Upper lobe of right lung (tissue), 1 donor: Measurements from ENCODE around the gene PEX14. TPM values are rescaled to one million over a fixed set of nuclear protein-coding genes. Genes with fewer than 3 reads are reported as not detected.
"Not testable (repeated sequence)": the region's sequence is repeated elsewhere in the genome, so short reads cannot be mapped to it uniquely, and the experiment has no call there.

Experiments
- ATAC-seq: fragments of 200-7000 bp; cut with Tn5 transposase; one replicate; pipeline ENCODE4 v1.9.1; 2020; ENCODE audit warnings: mild to moderate bottlenecking, moderate library complexity
- DNase-seq: peaks from one replicate; pipeline ENCODE4 v3.0.0-alpha.2; 2020
- H3K27ac ChIP-seq: fragments of 200-600 bp; one replicate; pipeline ENCODE4 v1.8.0; 2022
- H3K27me3 ChIP-seq: fragments of 200-600 bp; one replicate; pipeline ENCODE4 v1.8.0; 2022; ENCODE audit warnings: mild to moderate bottlenecking
- H3K36me3 ChIP-seq: fragments of 200-600 bp; one replicate; pipeline ENCODE4 v1.8.0; 2022
- H3K4me1 ChIP-seq: fragments of 200-600 bp; one replicate; pipeline ENCODE4 v1.8.0; 2022
- H3K4me3 ChIP-seq: fragments of 200-600 bp; one replicate; pipeline ENCODE4 v1.8.0; 2022; ENCODE audit warnings: mild to moderate bottlenecking
- H3K9me3 ChIP-seq: fragments of 200-600 bp; one replicate; pipeline ENCODE4 v1.8.0; 2022
- CTCF ChIP-seq: fragments of 200-600 bp; IDR thresholded peaks from one replicate; pipeline ENCODE4 v1.8.0; 2022; ENCODE audit warnings: antibody characterized with exemption
- intact Hi-C: fragments of 100-400 bp; cut with DNase I; formaldehyde crosslinking; loops from one replicate; pipeline ENCODE4 v1.11.0; 2022
- total RNA-seq: library from RNA; stranded (reverse); fragmentation: NEBNext Ultra II Directional; extraction: Animal tissue kit (Norgen Biotek cat#: 25700); gene quantifications from one replicate; pipeline ENCODE4 v1.2.1, GENCODE V29; 2021
- donor health status: DM: no; HTN: yes; CAD: no; lungs with severe emphysema.

Gene PEX14
- total RNA-seq, 1 donor from 2014 or later: 25.8 TPM

DNA sequence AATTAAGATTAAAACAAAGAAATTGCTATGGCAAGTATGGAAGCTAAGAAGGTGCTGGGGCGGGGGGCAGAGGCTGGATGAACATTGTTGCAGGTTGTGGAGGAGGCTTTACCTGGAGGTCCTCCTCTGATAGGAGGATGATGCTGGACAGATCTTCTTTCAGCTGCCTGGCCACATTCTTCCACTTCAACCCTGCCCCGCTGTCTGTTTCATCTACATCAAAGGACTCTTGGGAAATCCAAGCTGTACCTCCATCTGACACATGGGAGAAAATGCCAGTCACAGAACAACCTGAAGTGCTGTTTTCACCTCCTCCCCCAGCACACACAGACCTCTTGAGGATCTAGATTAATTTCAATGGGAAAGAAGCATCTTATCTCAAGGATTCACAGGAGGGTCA lies 7.7 kb upstream of the PEX14 start:
- Histone ChIP-seq H3K4me3 (no peak overlapping the region), H3K36me3 (peaks cover 71% of the 10 kb centered on the region), H3K27ac (no peak overlapping the region), H3K4me1 (peaks cover 8% of the 10 kb centered on the region), H3K9me3 (no peaks in the 10 kb centered on the region), H3K27me3 (no peaks in the 10 kb centered on the region)
- DNase-seq: no peak
- no peak for ATAC-seq
- intact Hi-C loops: no loop called here
- TF ChIP-seq CTCF: no peak

- Histone ChIP-seq H3K4me1 (peaks cover 16% of the 10 kb centered on the region), H3K27ac (no peak overlapping the region), H3K9me3 (no peaks in the 10 kb centered on the region), H3K4me3 (no peak overlapping the region), H3K36me3 (peaks cover 42% of the 10 kb centered on the region), H3K27me3 (no peaks in the 10 kb centered on the region)
- no peak for DNase-seq
- no peak for ATAC-seq
- intact Hi-C loops: no loop called here
- no peak for TF ChIP-seq CTCF
These were observed 4.7 kb upstream of the PEX14 start for GRCh38 chr1:10470043-10470442.

DNA sequence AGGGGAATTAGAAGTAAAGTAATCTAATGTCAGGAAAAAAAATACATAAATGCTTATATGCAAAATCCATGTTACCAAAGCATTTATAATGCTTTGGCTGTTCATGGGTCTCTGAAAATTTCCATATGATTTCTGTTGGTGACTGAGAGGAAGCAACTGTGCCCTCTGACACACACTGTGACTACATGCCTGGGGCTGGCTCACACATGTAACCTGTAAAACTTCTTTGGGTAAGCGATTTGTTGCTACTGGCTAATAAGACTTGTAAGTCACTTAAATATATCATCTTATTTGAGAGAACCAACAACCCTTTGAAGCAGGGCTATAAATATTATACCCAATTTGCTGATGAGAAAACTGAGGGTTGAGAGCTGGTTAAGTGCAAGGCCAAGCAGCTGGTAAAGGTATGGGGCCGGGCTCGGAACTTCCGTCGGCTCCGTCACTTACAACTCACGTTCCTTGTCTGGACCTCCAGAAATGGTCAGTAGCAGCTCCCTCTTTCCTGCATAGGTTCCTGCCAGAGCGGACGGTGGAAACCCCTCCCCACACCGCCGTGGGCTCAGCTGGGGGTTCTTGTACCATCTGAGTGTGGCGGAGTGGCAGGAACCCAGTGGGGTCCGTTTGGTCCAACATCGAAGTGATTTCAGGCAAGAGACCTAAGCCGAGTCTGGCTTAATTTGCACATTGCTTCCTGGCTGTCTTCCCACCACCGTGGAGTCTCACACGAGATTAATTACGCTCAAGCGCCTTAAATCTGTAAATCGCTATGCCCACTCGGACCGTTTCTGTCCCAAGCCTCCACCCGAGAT lies 3.1 kb upstream of the PEX14 start:
- no peaks in the 10 kb centered on the region for H3K27me3 ChIP-seq
- DNase-seq: no peak
- peak overlapping the region; percentile 65 for H3K27ac ChIP-seq
- peak overlapping the region; percentile 97 for H3K4me3 ChIP-seq
- ATAC-seq: no peak
- no peak for TF ChIP-seq CTCF
- intact Hi-C loops: no loop called here
- H3K36me3 ChIP-seq: peaks cover 26% of the 10 kb centered on the region
- H3K4me1 ChIP-seq: peaks cover 24% of the 10 kb centered on the region
- H3K9me3 ChIP-seq: no peaks in the 10 kb centered on the region

DNA sequence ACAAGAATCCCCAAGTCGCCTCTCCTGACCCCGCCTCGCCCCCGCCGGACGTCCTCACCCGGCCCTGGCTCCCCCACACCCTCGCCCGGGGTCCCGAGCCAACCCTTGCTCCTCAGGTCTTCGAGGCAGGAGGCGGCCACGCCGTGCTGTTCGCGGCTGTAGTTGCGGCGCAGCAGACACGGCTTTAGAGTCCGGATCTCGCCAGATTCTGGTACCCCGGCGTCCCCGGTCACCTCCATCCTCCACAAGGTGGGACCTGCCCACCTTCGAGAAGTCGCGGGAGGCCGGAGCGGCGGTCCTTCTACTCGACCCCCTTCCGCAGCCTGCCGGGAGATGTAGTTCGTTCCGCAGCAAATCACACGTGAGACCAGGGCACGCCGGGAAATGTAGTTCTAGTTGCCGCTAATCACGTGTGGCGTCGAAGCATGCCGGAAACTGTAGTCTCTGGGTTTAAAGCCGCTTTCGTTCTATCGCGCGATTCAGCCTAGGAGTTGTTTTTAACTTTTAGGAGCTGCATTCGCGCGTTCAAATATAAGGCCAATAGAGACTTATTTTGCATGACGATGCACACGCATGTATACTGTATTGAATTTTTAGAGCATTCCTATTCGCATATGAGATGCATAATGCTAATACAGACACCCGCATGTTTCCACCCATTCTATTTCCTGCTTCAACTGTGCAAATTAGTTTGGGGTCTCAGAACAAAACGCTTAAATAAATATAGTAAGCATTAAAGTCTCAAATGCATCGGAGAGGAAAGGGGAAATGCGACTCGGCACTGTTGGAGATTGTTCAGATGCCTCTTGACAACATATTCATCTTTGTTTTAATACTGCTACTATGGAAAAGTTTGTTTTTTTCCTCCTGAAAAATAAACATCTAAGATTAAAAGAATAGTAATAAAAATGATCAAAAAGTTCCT lies 2.3 kb upstream of the PEX14 start, which contains the start of gene DFFA:
DFFA (minus strand) TSS at position 310 of the 925 bp plus-strand sequence; CDS start at position 239, 71 bp downstream.
- intact Hi-C loops: no loop called here
- peaks cover 18% of the 10 kb centered on the region for H3K36me3 ChIP-seq
- peak; percentile 93 for ATAC-seq
- peak within 1 kb of the TSS; percentile 97 for H3K4me3 ChIP-seq
- no peaks in the 10 kb centered on the region for H3K27me3 ChIP-seq
- peak; percentile 95 for DNase-seq
- H3K4me1 ChIP-seq: peaks cover 24% of the 10 kb centered on the region
- peak within 1 kb of the TSS; percentile 65 for H3K27ac ChIP-seq
- no peak for TF ChIP-seq CTCF
- H3K9me3 ChIP-seq: no peaks in the 10 kb centered on the region

DNA sequence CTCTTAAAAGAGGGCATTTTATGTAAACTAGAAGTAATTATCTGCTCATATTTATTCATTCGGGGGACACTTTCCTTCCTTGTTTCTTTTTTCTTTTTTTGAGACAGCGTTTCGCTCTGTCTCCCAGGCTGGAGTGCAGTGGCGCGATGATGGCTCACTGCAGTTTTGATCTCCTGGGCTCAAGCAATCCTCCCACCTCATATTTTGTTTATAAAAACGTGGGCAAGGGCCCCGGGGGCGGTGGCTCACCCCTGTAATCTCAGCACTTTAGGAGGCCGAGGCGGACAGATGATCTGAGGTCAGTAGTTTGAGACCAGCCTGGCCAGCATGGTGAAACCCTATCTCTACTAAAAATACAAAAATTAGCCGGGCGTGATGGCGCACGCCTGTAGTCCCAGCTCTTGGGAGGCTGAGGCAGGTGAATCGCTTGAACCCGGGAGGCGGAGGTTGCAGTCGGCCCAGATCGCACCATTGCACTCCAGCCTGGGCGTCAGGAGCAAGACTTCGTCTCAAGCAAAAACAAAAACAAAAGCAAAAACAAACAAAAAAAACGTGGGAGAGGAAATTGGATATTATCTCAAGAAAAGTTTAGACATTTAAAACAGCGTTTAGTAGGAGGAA lies 1.5 kb upstream of the PEX14 start:
- H3K4me3 ChIP-seq: peak overlapping the region; percentile 97
- DNase-seq (no peak), ATAC-seq (no peak)

GRCh38 chr1:10474309-10474612 lies 489 bp upstream of the PEX14 start:
- DNase-seq, ATAC-seq, H3K9me3 ChIP-seq, intact Hi-C loops, H3K36me3 ChIP-seq, H3K27me3 ChIP-seq: not testable (repeated sequence)
- Histone ChIP-seq H3K27ac (peak overlapping the region; percentile 9), H3K4me3 (peak overlapping the region; percentile 86), H3K4me1 (peaks cover 24% of the 10 kb centered on the region)

More for the DNA sequence above, 1.5 kb upstream of the PEX14 start:
- TF ChIP-seq CTCF: no peak
- no peaks in the 10 kb centered on the region for H3K9me3 ChIP-seq
- H3K36me3 ChIP-seq: peaks cover 10% of the 10 kb centered on the region
- peaks cover 24% of the 10 kb centered on the region for H3K4me1 ChIP-seq
- intact Hi-C loops: no loop called here
- no peaks in the 10 kb centered on the region for H3K27me3 ChIP-seq
- peak overlapping the region; percentile 65 for H3K27ac ChIP-seq
